Esophagus (tissue), 2 donors: ENCODE data around the gene KRT6C. TPM values are rescaled to one million over a fixed set of nuclear protein-coding genes. Genes with fewer than 3 reads are reported as not detected.
"Not testable (repeated sequence)": the region's sequence is repeated elsewhere in the genome, so short reads cannot be mapped to it uniquely, and the experiment has no call there.

Source experiments
- H3K27ac ChIP-seq, 2 donors: one replicate each; pipeline ENCODE4 v1.5.1; 2013; ENCODE audit warnings: low read depth in 2 of 2, mild to moderate bottlenecking in 2 of 2, inconsistent platforms in 1 of 2, low read length in 1 of 2, moderate library complexity in 1 of 2
- H3K27me3 ChIP-seq, 2 donors: one replicate each; pipeline ENCODE4 v1.6.1; 2013; ENCODE audit warnings: low read length in 2 of 2, control low read depth in 1 of 2, mild to moderate bottlenecking in 1 of 2; ENCODE audit not compliant: insufficient read depth in 2 of 2, control insufficient read depth in 1 of 2
- H3K36me3 ChIP-seq, 2 donors: one replicate each; pipeline ENCODE4 v1.6.1; 2013; ENCODE audit warnings: low read length in 1 of 2; ENCODE audit not compliant: control insufficient read depth in 2 of 2, insufficient read depth in 2 of 2
- H3K4me1 ChIP-seq, 2 donors: one replicate each; pipeline ENCODE4 v1.6.1; 2013; ENCODE audit warnings: low read length in 1 of 2; ENCODE audit not compliant: control insufficient read depth in 2 of 2, insufficient read depth in 2 of 2
- H3K4me3 ChIP-seq, 2 donors: one replicate each; pipeline ENCODE4 v1.5.1; 2013; ENCODE audit warnings: low read length in 2 of 2, mild to moderate bottlenecking in 2 of 2, low read depth in 1 of 2, moderate library complexity in 1 of 2
- H3K9me3 ChIP-seq, 2 donors: one replicate each; pipeline ENCODE4 v1.6.1; 2013; ENCODE audit warnings: mild to moderate bottlenecking in 2 of 2, low read depth in 1 of 2, low read length in 1 of 2, moderate library complexity in 1 of 2; ENCODE audit not compliant: control insufficient read depth in 2 of 2, insufficient read depth in 1 of 2
- WGBS, 2 donors: extraction: QIAGEN DNeasy Blood & Tissue Kit; methylation state at CpG; one replicate each; pipeline ENCODE4 v1.1.7; 2013; 5-methylcytosine and 5-hydroxymethylcytosine counted together
- polyA plus RNA-seq, 2 donors: library from polyadenylated mRNA; stranded (reverse); fragments of 200-250 nt; gene quantifications; one replicate each; pipeline ENCODE4 v1.2.3, GENCODE V29; 2013
- donor health status: healthy with polysubstance abuse.
- donor health status: Bipolar disorder and iron deficiency.

The KRT6C gene
- polyA plus RNA-seq, 2 donors, result 229 to 427 TPM

DNA sequence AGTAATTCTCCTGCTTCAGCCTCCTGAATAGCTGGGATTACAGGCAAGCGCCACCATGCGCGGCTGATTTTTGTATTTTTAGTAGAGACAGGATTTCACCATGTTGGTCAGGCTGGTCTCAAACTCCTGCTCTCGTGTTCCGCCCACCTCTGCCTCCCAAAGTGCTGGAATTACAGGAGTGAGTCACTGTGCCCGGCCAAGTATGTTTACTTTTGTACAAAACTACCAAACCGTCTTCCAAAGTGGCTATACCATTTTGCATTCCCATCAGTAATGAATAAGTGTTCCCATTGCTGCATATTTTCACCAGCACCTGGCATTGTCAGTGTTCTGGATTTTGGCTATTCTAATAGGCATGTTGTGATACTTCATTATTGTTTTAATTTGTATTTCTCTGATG, 27.9 kb upstream of the KRT6C start:
- WGBS, 2 donors, result 71 to 78% methylated on average over 7 of the region's 7 CpGs
- Histone ChIP-seq H3K27me3 (no peaks in the 10 kb centered on the region), H3K9me3 (no peaks in the 10 kb centered on the region), H3K4me1 (peaks cover 0 to 3% of the 10 kb centered on the region in 2 donors), H3K36me3 (no peaks in the 10 kb centered on the region), H3K27ac (no peak overlapping the region), H3K4me3 (no peak overlapping the region)

DNA sequence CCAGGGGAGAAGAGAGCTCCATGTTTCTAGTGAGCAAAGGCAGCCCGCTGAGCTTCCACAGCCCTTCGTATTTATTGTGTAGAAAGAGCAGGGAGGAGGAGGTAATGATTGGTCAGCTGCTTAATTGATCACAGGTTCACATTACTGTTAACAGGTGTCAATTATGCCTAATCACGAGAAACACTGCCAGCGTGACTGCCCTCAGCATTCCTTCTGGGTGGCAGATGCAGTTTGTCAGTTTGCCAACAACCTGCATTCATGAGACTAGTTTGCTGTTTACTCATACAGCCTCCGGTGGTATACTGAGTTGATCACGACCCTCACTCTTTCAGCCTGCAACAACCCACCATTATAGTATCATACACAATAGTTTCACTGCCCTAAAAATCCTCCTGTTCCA, 27.0 kb upstream of the KRT6C start:
- WGBS, 2 donors, result 68 to 84% methylated on average over 6 of the region's 6 CpGs
- H3K27ac ChIP-seq, H3K9me3 ChIP-seq, H3K27me3 ChIP-seq, H3K4me3 ChIP-seq, H3K4me1 ChIP-seq, H3K36me3 ChIP-seq: not testable (repeated sequence)

DNA sequence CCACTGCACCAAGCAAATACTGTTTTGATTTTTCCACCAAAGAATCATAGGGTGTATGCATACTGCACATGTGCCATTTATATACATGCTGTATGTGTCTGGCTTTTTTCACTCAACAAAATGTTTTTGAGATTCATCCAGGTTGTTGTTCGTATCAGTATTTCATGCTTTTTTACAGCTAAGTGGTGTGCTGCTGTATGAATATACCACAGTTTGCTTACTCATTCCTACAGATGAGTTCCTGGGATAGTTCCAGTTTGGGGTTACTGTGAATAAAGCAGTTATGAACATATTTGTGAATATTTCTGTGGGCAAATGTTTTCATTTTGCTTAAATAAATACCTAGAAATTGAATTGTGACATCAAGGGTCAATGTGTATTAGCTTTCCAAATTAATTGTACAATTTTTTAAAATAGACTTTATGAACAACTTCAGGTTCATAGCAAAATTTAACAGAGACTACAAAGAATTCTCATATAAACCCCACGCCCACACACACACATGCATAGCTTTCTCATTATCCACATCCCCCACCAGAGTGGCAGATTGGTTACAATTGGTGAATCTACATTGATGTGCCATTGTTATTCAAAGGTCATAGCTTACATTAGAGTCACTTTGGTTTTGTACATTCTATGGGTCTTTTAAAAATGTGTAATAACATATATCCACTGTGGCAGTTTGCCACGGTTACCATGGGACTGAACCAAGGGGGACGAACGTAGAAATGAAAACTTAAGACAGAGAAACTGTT, 26.4 kb upstream of the KRT6C start:
- H3K27me3 ChIP-seq, result no peaks in the 10 kb centered on the region
- 81 to 86% methylated on average over 5 of the region's 5 CpGs for WGBS, 2 donors
- H3K4me3 ChIP-seq, result no peak overlapping the region
- H3K36me3 ChIP-seq, result no peaks in the 10 kb centered on the region
- no peak overlapping the region for H3K27ac ChIP-seq
- H3K9me3 ChIP-seq, result no peaks in the 10 kb centered on the region
- H3K4me1 ChIP-seq, result peaks cover 3 to 13% of the 10 kb centered on the region in 2 donors

DNA sequence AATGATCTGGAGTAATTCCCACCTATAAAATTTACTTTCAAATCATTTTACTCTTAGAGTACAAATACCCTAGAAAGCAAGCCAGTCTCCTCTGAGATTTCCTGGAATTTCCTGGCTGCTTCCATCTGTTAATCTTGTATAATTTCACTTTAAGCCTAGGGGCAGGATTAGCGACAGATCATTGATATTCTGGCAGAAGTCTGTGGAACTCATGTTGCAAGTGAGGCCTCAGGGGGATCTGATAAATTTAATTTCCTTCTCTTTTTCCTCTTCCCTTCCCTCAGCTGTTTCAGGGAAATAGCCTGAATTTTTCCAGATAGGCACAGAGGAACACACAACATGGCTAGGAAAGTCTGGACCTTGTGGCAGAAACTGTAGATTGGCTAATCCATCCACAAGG, 25.3 kb upstream of the KRT6C start:
- no peaks in the 10 kb centered on the region for H3K9me3 ChIP-seq
- H3K27me3 ChIP-seq, result no peaks in the 10 kb centered on the region
- peaks cover 3 to 19% of the 10 kb centered on the region in 2 donors for H3K4me1 ChIP-seq
- no peak overlapping the region for H3K27ac ChIP-seq
- 44 to 49% methylated on average over 1 of the region's 1 CpG for WGBS, 2 donors
- H3K4me3 ChIP-seq, result no peak overlapping the region
- no peaks in the 10 kb centered on the region for H3K36me3 ChIP-seq

DNA sequence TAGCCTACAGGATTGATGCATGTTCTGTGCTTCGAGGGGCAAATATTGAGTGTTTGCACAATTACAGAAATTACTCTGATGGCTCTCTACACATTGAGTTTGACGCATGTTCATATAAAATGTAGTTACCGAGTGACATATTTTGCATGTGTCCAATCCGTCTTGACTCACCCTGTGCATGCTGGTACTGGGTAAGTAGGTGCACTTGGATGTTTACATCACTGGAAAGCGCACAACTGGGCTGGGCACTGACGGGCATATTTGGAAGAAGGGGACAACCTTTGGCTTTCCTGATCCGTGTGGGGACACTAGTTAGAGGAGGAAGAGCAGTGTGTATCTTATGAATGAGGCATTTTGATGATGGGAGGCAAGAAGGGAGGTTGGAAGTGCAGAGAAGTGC, 24.4 kb upstream of the KRT6C start:
- peaks cover 3 to 23% of the 10 kb centered on the region in 2 donors for H3K4me1 ChIP-seq
- H3K27ac ChIP-seq, result no peak overlapping the region
- no peaks in the 10 kb centered on the region for H3K27me3 ChIP-seq
- H3K36me3 ChIP-seq, result no peaks in the 10 kb centered on the region
- WGBS, 2 donors, result 86 to 89% methylated on average over 7 of the region's 7 CpGs
- H3K9me3 ChIP-seq, result no peaks in the 10 kb centered on the region
- no peak overlapping the region for H3K4me3 ChIP-seq

DNA sequence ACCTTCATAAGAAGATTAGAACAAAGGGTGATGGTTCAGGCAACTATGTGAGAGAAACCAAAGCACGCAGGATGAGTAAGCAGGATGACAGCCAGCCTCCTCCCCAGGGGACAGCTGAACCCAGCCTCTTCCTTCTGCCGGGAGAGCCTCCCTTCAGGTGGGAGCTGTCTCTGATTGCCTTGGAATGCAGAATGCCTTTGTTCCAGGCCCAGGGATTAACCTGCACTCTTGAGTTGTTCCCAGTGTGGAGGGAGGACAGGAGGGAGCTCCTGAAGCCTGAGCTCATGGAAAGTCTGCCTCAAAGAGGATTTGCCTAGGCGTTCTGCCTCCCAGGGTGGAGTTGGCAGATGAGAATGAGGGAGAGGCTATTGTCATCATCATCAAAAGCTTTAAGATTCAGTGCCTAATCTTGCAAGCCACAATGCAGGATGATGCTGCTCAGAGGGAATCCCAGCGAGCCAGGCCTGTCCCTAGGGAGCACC, 23.0 kb upstream of the KRT6C start:
- Histone ChIP-seq H3K36me3 (no peaks in the 10 kb centered on the region), H3K27ac (peak overlapping the region; percentile 35 to 77), H3K4me1 (peaks cover 3 to 26% of the 10 kb centered on the region in 2 donors), H3K9me3 (no peaks in the 10 kb centered on the region), H3K27me3 (no peaks in the 10 kb centered on the region), H3K4me3 (no peak overlapping the region)
- 38 to 56% methylated on average over 4 of the region's 4 CpGs for WGBS, 2 donors

DNA sequence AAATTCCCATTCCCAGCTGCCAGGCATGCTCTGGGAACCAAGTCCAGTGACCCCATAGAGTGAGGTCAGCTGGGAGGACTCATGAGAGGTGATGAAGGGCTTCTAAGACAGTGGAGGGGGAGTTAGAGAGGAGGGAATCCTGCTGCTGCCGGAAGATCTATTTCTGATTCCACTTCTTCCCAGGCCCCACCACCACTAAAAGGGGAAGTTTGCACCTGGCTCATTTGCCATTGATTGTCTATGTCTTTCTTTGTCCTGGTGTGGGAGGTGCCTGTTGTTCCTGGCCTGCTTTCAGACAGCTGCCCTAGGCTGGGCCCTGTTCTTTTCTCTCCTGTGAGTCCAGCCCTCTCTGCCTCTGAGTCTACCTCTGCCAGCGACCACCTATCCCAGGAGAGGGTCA, 22.4 kb upstream of the KRT6C start:
- H3K9me3 ChIP-seq, result no peaks in the 10 kb centered on the region
- no peaks in the 10 kb centered on the region for H3K27me3 ChIP-seq
- H3K4me3 ChIP-seq, result no peak overlapping the region
- peaks cover 0 to 2% of the 10 kb centered on the region in 2 donors for H3K36me3 ChIP-seq
- peaks cover 3 to 26% of the 10 kb centered on the region in 2 donors for H3K4me1 ChIP-seq
- 57 to 74% methylated on average over 2 of the region's 2 CpGs for WGBS, 2 donors
- peak overlapping the region in 1 of 2 donors; percentile 77 for H3K27ac ChIP-seq

DNA sequence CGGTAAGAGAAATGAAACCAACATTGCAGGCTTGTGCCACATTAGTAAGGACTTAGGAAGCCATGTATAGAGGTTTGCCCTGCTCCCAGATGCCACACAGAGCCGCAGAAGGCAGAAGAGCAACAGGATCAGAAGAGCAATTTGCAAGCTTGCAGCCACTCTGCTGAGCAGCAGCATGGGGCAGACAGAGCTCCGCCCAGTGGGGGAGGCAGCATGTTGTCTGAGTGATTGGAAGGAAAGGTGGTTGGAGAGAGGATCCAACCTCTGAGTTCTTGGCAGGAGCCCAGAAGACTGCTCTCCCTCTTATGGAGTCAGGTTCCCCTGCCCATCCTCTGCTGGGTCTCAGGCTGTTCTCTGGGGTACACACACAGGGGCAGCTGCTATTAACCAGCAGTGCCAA, 21.8 kb upstream of the KRT6C start:
- Histone ChIP-seq H3K27me3 (no peaks in the 10 kb centered on the region), H3K4me1 (peaks cover 3 to 26% of the 10 kb centered on the region in 2 donors), H3K9me3 (no peaks in the 10 kb centered on the region), H3K27ac (peak overlapping the region in 1 of 2 donors; percentile 58), H3K36me3 (peaks cover 0 to 2% of the 10 kb centered on the region in 2 donors), H3K4me3 (no peak overlapping the region)
- 44 to 45% methylated on average over 3 of the region's 3 CpGs for WGBS, 2 donors

DNA sequence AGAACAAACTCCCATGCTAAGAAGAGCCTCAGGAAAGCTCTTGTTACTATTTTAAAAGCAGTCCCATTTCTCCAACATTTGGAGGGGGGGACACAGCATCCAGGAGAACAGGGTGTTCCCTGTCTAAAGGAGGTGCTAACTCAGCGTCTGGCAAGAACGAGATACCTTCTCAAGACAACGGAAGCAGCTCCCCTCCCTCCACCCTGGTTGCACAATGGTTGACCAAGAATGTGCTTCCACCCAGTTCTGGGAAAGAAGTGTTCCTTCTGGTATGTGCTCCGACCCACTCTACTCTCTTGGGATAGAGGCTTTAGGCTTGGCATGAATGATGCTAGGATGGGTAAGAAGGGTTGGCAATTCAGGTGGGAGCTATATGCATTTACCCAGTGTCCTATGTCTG, 20.9 kb upstream of the KRT6C start:
- Histone ChIP-seq H3K4me3 (no peak overlapping the region), H3K36me3 (peaks cover 0 to 2% of the 10 kb centered on the region in 2 donors), H3K4me1 (peaks cover 3 to 26% of the 10 kb centered on the region in 2 donors), H3K27me3 (no peaks in the 10 kb centered on the region), H3K9me3 (no peaks in the 10 kb centered on the region), H3K27ac (peak overlapping the region; percentile 23 to 73)
- WGBS, 2 donors, result 30 to 44% methylated on average over 4 of the region's 4 CpGs

DNA sequence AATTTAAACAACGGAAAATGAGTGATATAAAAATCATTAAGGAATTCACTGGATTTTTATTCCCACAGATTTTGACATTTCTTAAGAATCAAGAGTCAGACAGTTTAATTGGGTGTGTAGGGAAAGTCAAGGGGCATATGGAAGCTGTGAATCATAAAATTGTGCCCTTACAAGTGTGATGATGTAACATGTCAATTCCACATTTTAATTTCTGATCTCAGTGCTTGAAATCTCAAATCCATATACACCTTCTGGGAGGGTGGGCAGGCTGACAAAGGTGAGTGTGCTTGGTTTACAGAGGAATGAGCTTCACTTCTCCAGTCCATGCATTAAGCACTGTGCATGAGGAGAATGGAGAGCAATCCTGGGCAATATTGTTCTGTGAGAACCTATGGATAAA, 20.5 kb upstream of the KRT6C start:
- no peaks in the 10 kb centered on the region for H3K9me3 ChIP-seq
- 65 to 81% methylated on average over 1 of the region's 1 CpG for WGBS, 2 donors
- H3K4me3 ChIP-seq, result no peak overlapping the region
- no peaks in the 10 kb centered on the region for H3K27me3 ChIP-seq
- H3K27ac ChIP-seq, result peak overlapping the region; percentile 70 to 73
- H3K36me3 ChIP-seq, result peaks cover 0 to 2% of the 10 kb centered on the region in 2 donors
- H3K4me1 ChIP-seq, result peaks cover 3 to 26% of the 10 kb centered on the region in 2 donors
